ENCODE measurements around the gene PDE3A. TPM values are rescaled to one million over a fixed set of nuclear protein-coding genes. Genes with fewer than 3 reads are reported as not detected.

Gene PDE3A
- total RNA-seq, 2 experiments from 2014 or later, result not detected

GRCh38 chr12:20503858-20504257, 135.5 kb downstream of the PDE3A start:
- ChIA-PET POLR2A (no interaction called here), CTCF (no interaction called here)
- H3K36me3 Mint-ChIP-seq (ENCODE audit: low read depth), result no peaks in the 10 kb centered on the region
- DNase-seq (no peak), ATAC-seq (no peak)
- H3K27ac Mint-ChIP-seq, result no peak overlapping the region
- no peaks in the 10 kb centered on the region for H3K4me1 Mint-ChIP-seq (ENCODE audit: low read depth)
- intact Hi-C loops (cut with micrococcal nuclease), result no loop called here
- H3K27me3 Mint-ChIP-seq, result no peaks in the 10 kb centered on the region
- no peak overlapping the region for H3K4me3 Mint-ChIP-seq
- no peaks in the 10 kb centered on the region for H3K9me3 Mint-ChIP-seq
- TF ChIP-seq CTCF (IDR thresholded peaks at IDR 0.05), result no peak

GRCh38 chr12:20505056-20505455, 136.7 kb downstream of the PDE3A start:
- no peaks in the 10 kb centered on the region for H3K27me3 Mint-ChIP-seq
- H3K36me3 Mint-ChIP-seq (ENCODE audit: low read depth), result no peaks in the 10 kb centered on the region
- POLR2A ChIA-PET, result no interaction called here
- no peak overlapping the region for H3K27ac Mint-ChIP-seq
- DNase-seq (no peak), ATAC-seq (no peak)
- H3K4me3 Mint-ChIP-seq, result no peak overlapping the region
- CTCF ChIA-PET, result no interaction called here
- no peak for TF ChIP-seq CTCF (IDR thresholded peaks at IDR 0.05)
- intact Hi-C loops (cut with micrococcal nuclease), result no loop called here
- H3K9me3 Mint-ChIP-seq, result no peaks in the 10 kb centered on the region
- H3K4me1 Mint-ChIP-seq (ENCODE audit: low read depth), result no peaks in the 10 kb centered on the region

GRCh38 chr12:20507056-20507455, 138.7 kb downstream of the PDE3A start:
- intact Hi-C loops (cut with micrococcal nuclease), result no loop called here
- Mint-ChIP-seq H3K36me3 (ENCODE audit: low read depth) (no peaks in the 10 kb centered on the region), H3K4me1 (ENCODE audit: low read depth) (no peaks in the 10 kb centered on the region), H3K4me3 (no peak overlapping the region), H3K27me3 (no peaks in the 10 kb centered on the region), H3K9me3 (no peaks in the 10 kb centered on the region), H3K27ac (no peak overlapping the region)
- DNase-seq (no peak), ATAC-seq (no peak)
- TF ChIP-seq CTCF (IDR thresholded peaks at IDR 0.05), result no peak
- ChIA-PET CTCF (no interaction called here), POLR2A (no interaction called here)

- ChIA-PET CTCF (no interaction called here), POLR2A (no interaction called here)
- H3K27ac Mint-ChIP-seq, result no peak overlapping the region
- DNase-seq (no peak), ATAC-seq (no peak)
- H3K9me3 Mint-ChIP-seq, result no peaks in the 10 kb centered on the region
- no peak overlapping the region for H3K4me3 Mint-ChIP-seq
- no peaks in the 10 kb centered on the region for H3K36me3 Mint-ChIP-seq (ENCODE audit: low read depth)
- H3K27me3 Mint-ChIP-seq, result no peaks in the 10 kb centered on the region
- intact Hi-C loops (cut with micrococcal nuclease), result no loop called here
- TF ChIP-seq CTCF (IDR thresholded peaks at IDR 0.05), result no peak
- H3K4me1 Mint-ChIP-seq (ENCODE audit: low read depth), result no peaks in the 10 kb centered on the region
Measured at GRCh38 chr12:20507711-20508110, 139.4 kb downstream of the PDE3A start.

- Mint-ChIP-seq H3K9me3 (no peaks in the 10 kb centered on the region), H3K4me1 (ENCODE audit: low read depth) (no peaks in the 10 kb centered on the region), H3K27ac (no peak overlapping the region), H3K36me3 (ENCODE audit: low read depth) (no peaks in the 10 kb centered on the region), H3K27me3 (no peaks in the 10 kb centered on the region), H3K4me3 (no peak overlapping the region)
- no peak for DNase-seq
- intact Hi-C loops (cut with micrococcal nuclease), result no loop called here
- ChIA-PET CTCF (no interaction called here), POLR2A (no interaction called here)
- no peak for TF ChIP-seq CTCF (IDR thresholded peaks at IDR 0.05)
- ATAC-seq, result no peak
Measured at GRCh38 chr12:20508359-20508758, 140.0 kb downstream of the PDE3A start.
